Measurements from ENCODE around the gene IKZF2. TPM values are rescaled to one million over a fixed set of nuclear protein-coding genes. Genes with fewer than 3 reads are reported as not detected.

IKZF2 gene
- total and polyA plus RNA-seq, 11 donors = 0.84 to 8.0 (median 5.9) TPM

DNA sequence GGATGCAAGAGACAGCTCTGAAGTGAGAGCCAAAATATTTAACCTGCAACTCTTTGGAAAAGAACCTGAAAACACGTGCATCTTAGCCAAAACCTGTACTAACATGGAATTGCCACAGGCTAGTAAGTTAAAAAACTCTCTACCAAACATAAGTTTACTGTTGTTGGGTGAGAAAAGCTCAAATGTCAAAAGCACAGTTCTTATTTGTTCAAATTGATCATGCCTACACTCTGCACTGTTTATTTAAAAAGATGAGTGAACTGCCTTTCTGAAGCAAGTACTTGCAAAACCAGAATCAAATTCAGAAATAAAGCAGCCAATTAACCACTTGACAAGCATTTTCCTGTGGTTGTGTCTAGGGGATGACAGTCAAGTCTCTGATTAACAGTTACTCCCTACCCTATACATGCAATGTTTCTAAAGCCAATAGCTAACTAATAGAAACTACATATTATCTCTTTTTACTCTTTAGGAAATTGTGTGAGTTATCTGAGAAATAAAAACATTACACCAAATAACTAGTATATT, 5.6 kb downstream of the IKZF2 start:
- peaks cover 0 to 3% (median 0%) of the 10 kb centered on the region in 9 donors for H3K36me3 ChIP-seq
- H3K4me3 ChIP-seq = no peak overlapping the region
- DNase-seq (no peak), ATAC-seq (no peak)
- no peaks in the 10 kb centered on the region for H3K27me3 ChIP-seq
- no peaks in the 10 kb centered on the region for H3K9me3 ChIP-seq
- H3K4me1 ChIP-seq = peaks cover 0 to 26% (median 5%) of the 10 kb centered on the region in 12 donors
- intact Hi-C loops (cut with DNase I) = no loop called here
- H3K27ac ChIP-seq = no peak overlapping the region
- 37 to 48% (median 44%) methylated on average over 1 of the region's 1 CpG for WGBS, 4 donors
- no peak for TF ChIP-seq POLR2A (IDR thresholded peaks at IDR 0.05)
- TF ChIP-seq CTCF (IDR thresholded peaks at IDR 0.05) = no peak

DNA sequence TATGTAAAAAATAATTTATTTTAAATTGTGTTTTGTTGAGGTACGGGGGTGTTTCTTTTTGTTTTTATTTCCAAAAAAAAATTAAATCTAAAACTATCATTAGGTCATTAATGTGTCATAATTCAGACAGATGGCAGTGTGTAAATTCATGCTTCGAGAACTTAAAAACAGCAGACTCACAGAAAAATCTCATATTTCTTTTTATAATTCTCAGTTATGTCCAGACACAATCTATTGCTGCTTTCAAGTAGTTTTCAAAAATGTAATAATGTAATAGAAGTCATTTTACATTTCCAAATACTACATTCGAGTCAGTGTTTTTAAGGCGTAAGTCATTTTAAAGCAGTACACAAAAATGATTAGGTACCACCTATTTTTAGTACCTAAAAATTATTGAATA, 14.3 kb downstream of the IKZF2 start:
- Histone ChIP-seq H3K9me3 (no peaks in the 10 kb centered on the region), H3K4me1 (no peaks in the 10 kb centered on the region), H3K4me3 (no peak overlapping the region), H3K27ac (no peak overlapping the region), H3K27me3 (no peaks in the 10 kb centered on the region), H3K36me3 (no peaks in the 10 kb centered on the region)
- intact Hi-C loops (cut with DNase I) = no loop called here
- ATAC-seq (no peak), DNase-seq (no peak)
- TF ChIP-seq CTCF (IDR thresholded peaks at IDR 0.05) (no peak), POLR2A (IDR thresholded peaks at IDR 0.05) (no peak)
- WGBS, 4 donors = 80 to 92% (median 85%) methylated on average over 4 of the region's 4 CpGs

DNA sequence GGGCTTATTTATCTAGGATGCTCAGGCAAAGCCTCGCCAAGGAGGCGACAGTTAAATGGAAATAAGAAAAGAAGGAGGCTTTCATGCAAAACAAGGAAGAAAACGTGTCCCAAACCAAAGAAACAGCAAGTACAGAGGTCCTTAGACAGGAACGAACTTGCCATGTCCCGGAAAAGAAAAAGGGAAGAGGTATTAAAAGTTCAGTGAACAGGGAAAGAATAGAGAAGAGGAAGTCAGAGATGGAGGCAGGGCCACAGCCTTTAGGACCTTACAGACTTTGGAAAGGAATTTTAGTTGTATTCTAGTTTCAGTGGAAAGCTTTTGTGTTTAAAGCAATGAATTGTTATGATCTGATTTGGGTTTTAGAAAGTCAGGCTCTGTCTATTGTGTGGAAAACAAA, 22.1 kb downstream of the IKZF2 start:
- H3K9me3 ChIP-seq = no peaks in the 10 kb centered on the region
- TF ChIP-seq POLR2A (IDR thresholded peaks at IDR 0.05) (no peak), CTCF (IDR thresholded peaks at IDR 0.05) (no peak)
- 76 to 83% (median 76%) methylated on average over 5 of the region's 5 CpGs for WGBS, 4 donors
- no peak overlapping the region for H3K4me3 ChIP-seq
- intact Hi-C loops (cut with DNase I) = no loop called here
- ATAC-seq = peak in 2 of 4 donors; percentile 34 to 58
- no peak for DNase-seq
- peak overlapping the region in 1 of 12 donors; percentile 16 for H3K27ac ChIP-seq
- H3K4me1 ChIP-seq = peaks cover 0 to 16% (median 0%) of the 10 kb centered on the region in 12 donors
- H3K27me3 ChIP-seq = no peaks in the 10 kb centered on the region
- no peaks in the 10 kb centered on the region for H3K36me3 ChIP-seq

DNA sequence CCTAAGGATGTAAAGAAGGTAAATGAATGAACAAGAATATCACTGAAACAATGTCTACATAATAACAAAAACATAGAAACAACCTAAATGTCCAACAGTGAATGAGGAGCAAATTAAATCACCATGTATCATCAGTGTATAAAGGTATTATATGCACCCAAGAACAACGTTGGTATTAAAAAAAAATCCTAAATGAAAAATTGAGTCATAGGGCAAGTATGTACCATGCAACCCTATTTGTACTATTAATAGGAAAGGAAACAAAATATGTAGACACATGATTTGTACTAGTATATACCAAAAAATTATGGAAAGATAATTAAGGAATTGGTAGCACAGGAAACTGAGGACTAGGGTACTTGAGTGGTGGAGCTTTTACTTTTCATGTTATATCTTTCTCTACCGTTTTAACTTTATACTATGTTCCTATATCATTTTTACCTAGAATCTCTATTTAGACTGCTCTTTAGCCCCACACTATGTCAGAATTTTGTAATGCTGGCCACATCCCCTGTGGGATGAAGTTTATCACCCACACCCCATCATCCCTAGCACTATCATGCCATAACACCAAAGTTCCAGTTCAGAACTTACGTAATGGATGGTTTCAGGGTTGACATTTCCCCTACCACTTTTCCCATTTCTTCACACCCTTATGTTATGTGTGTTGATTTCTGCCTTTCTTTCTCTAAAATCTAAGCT, 25.6 kb downstream of the IKZF2 start:
- H3K9me3 ChIP-seq = no peaks in the 10 kb centered on the region
- no peaks in the 10 kb centered on the region for H3K27me3 ChIP-seq
- H3K4me1 ChIP-seq = peaks cover 0 to 16% (median 0%) of the 10 kb centered on the region in 12 donors
- H3K27ac ChIP-seq = no peak overlapping the region
- WGBS, 4 donors = 64 to 72% (median 68%) methylated on average over 3 of the region's 3 CpGs
- TF ChIP-seq POLR2A (IDR thresholded peaks at IDR 0.05) (no peak), CTCF (IDR thresholded peaks at IDR 0.05) (no peak)
- DNase-seq (no peak), ATAC-seq (no peak)
- no peaks in the 10 kb centered on the region for H3K36me3 ChIP-seq
- H3K4me3 ChIP-seq = no peak overlapping the region
- intact Hi-C loops (cut with DNase I) = no loop called here

All from heart left ventricle (tissue), 16 donors.